A673 (cell line): ENCODE results near the gene LRRC41. TPM values are rescaled to one million over a fixed set of nuclear protein-coding genes. Genes with fewer than 3 reads are reported as not detected.
"Not testable (repeated sequence)": the region's sequence is repeated elsewhere in the genome, so short reads cannot be mapped to it uniquely, and the experiment has no call there.

Experiments used
- BruUV-seq: library from RNA; stranded (reverse); fragments of 400-500 nt; replicated peaks from 2 replicates; lab custom pipeline; 2021; lab: Mats Ljungman, UMichigan
- CTCF ChIA-PET: fragments of 300-600 bp; sonication (Branson Sonifier 250); formaldehyde crosslinking; loops from one replicate; lab custom pipeline; 2022; ENCODE audit warnings: antibody characterized with exemption; lab: Charles Lee
- POLR2A ChIA-PET: fragments of 300-600 bp; sonication (Branson Sonifier 250); formaldehyde crosslinking; loops from one replicate; lab custom pipeline; 2022; ENCODE audit warnings: antibody characterized with exemption; ENCODE audit not compliant: low non-redundant PET; lab: Charles Lee
- DNase-seq: peaks from one replicate; pipeline ENCODE4 v3.0.0-alpha.2; 2015; ENCODE audit warnings: low spot score
- H3K27ac ChIP-seq: fragments of 200-600 bp; sonication (generic); 2 replicates; pipeline ENCODE4 v1.5.1; 2016; ENCODE audit warnings: mixed run types, low read depth, mild to moderate bottlenecking, mixed read lengths, antibody characterized with exemption, low read length; ENCODE audit not compliant: poor library complexity, severe bottlenecking
- H3K27me3 ChIP-seq: fragments of 200-600 bp; sonication (generic); replicated peaks from 2 replicates; pipeline ENCODE4 v1.6.1; 2017; ENCODE audit warnings: mixed run types, low read depth, mild to moderate bottlenecking, mixed read lengths, antibody characterized with exemption, low read length; ENCODE audit not compliant: insufficient read depth, poor library complexity
- H3K36me3 ChIP-seq: fragments of 200-600 bp; sonication (generic); 2 replicates; pipeline ENCODE4 v1.6.1; 2016; ENCODE audit warnings: mixed run types, mild to moderate bottlenecking, mixed read lengths, antibody characterized with exemption, low read length; ENCODE audit not compliant: insufficient read depth, poor library complexity, severe bottlenecking
- H3K4me1 ChIP-seq: fragments of 200-600 bp; sonication (generic); 2 replicates; pipeline ENCODE4 v1.6.1; 2017; ENCODE audit warnings: mixed run types, mild to moderate bottlenecking, mixed read lengths, antibody characterized with exemption, low read length; ENCODE audit not compliant: insufficient read depth, poor library complexity, severe bottlenecking
- H3K4me3 ChIP-seq: fragments of 200-600 bp; sonication (generic); 2 replicates; pipeline ENCODE4 v1.5.1; 2016; ENCODE audit warnings: low read depth, mixed run types, mild to moderate bottlenecking, mixed read lengths, low read length; ENCODE audit not compliant: poor library complexity, severe bottlenecking
- H3K9me3 ChIP-seq: fragments of 200-600 bp; sonication (generic); 2 replicates; pipeline ENCODE4 v1.6.1; 2016; ENCODE audit warnings: mixed run types, low read depth, mild to moderate bottlenecking, mixed read lengths, antibody characterized with exemption, low read length; ENCODE audit not compliant: poor library complexity, severe bottlenecking
- CTCF ChIP-seq: fragments of 300-800, 200-600 bp; sonication (generic); conservative IDR thresholded peaks from 2 replicates; pipeline ENCODE4 v1.5.1; 2017; ENCODE audit warnings: low read depth, mild to moderate bottlenecking, antibody characterized with exemption, low read length, moderate library complexity, mixed read lengths
- EZH2 ChIP-seq: fragments of 200-600 bp; sonication (generic); IDR thresholded peaks from 2 replicates; pipeline ENCODE4 v1.6.1; 2017; ENCODE audit warnings: borderline replicate concordance, low read depth, mild to moderate bottlenecking, mixed read lengths, antibody characterized with exemption, low read length; ENCODE audit not compliant: poor library complexity, severe bottlenecking
- intact Hi-C: fragments of 100-400 bp; cut with micrococcal nuclease; formaldehyde crosslinking; loops from one replicate; pipeline ENCODE4 v1.10.0; 2022; ENCODE audit not compliant: unreplicated experiment
- total RNA-seq: library from RNA; stranded (reverse); gene quantifications from 2 replicates; pipeline ENCODE4 v1.2.3, GENCODE V29; 2021

Gene LRRC41
- total RNA-seq, 1 experiment from 2014 or later, result 79.1 TPM

GRCh38 chr1:46244656-46245371 is 58.6 kb downstream of the LRRC41 start:
- intact Hi-C loops, result loop anchor here (5.0 kb wide), 1 partner anchor 97 kb away; the partner anchor contains the start of gene NSUN4
- TF ChIP-seq CTCF, result peak; percentile 66
- no peak for TF ChIP-seq EZH2
- H3K27ac ChIP-seq, result no peak overlapping the region
- POLR2A ChIA-PET, result no interaction called here
- H3K4me1 ChIP-seq, result peaks cover 7% of the 10 kb centered on the region
- CTCF ChIA-PET, result interaction anchor here (0.5 to 0.8 kb wide), 7 partner anchors 8 to 1540 kb away, joined by 3 to 6 read pairs (median 3); partner anchors contain the start of gene LURAP1
- no peaks in the 10 kb centered on the region for H3K27me3 ChIP-seq
- no peak overlapping the region for H3K4me3 ChIP-seq
- peaks cover 9% of the 10 kb centered on the region for H3K36me3 ChIP-seq
- peak; percentile 68 for DNase-seq
- no peaks in the 10 kb centered on the region for H3K9me3 ChIP-seq
- no TSS peak for BruUV-seq

GRCh38 chr1:46243831-46244230 is 59.6 kb downstream of the LRRC41 start:
- CTCF ChIA-PET, result interaction anchor here (0.7 to 1.2 kb wide), 2 partner anchors 20 to 754 kb away, joined by 3 to 6 read pairs; no protein-coding TSS in a partner anchor

GRCh38 chr1:46242918-46243317 is 60.5 kb downstream of the LRRC41 start:
- ChIA-PET CTCF (no interaction called here), POLR2A (no interaction called here)
- Histone ChIP-seq H3K9me3 (no peaks in the 10 kb centered on the region), H3K27ac (no peak overlapping the region), H3K27me3 (no peaks in the 10 kb centered on the region), H3K36me3 (no peaks in the 10 kb centered on the region), H3K4me3 (no peak overlapping the region), H3K4me1 (no peaks in the 10 kb centered on the region)
- BruUV-seq, result no TSS peak
- DNase-seq, result no peak
- intact Hi-C loops, result no loop called here
- no peak for TF ChIP-seq CTCF
- no peak for TF ChIP-seq EZH2

More at GRCh38 chr1:46243831-46244230, 59.6 kb downstream of the LRRC41 start:
- H3K9me3 ChIP-seq, H3K4me1 ChIP-seq, H3K27me3 ChIP-seq, H3K36me3 ChIP-seq, BruUV-seq, DNase-seq, intact Hi-C loops, H3K27ac ChIP-seq, POLR2A ChIA-PET, H3K4me3 ChIP-seq: not testable (repeated sequence)

- H3K36me3 ChIP-seq, DNase-seq, BruUV-seq, H3K4me3 ChIP-seq, intact Hi-C loops, H3K4me1 ChIP-seq, H3K9me3 ChIP-seq, POLR2A ChIA-PET, H3K27me3 ChIP-seq, CTCF ChIA-PET, H3K27ac ChIP-seq: not testable (repeated sequence)
Measured at GRCh38 chr1:46241733-46242132, 61.7 kb downstream of the LRRC41 start.

- H3K27me3 ChIP-seq, H3K4me3 ChIP-seq, H3K27ac ChIP-seq, H3K36me3 ChIP-seq, BruUV-seq, intact Hi-C loops, POLR2A ChIA-PET, H3K9me3 ChIP-seq, H3K4me1 ChIP-seq: not testable (repeated sequence)
- CTCF ChIA-PET, result interaction anchor here (1.4 kb wide), 1 partner anchor 15 kb away, joined by 3 read pairs; no protein-coding TSS in a partner anchor
- peak; percentile 33 for DNase-seq
Measured at GRCh38 chr1:46238865-46239264, 64.6 kb downstream of the LRRC41 start.
